Nephron progenitor cell (in vitro differentiated cells): Measurements from ENCODE around the gene DFFB.

Experiments
- DNase-seq: peaks from one replicate; pipeline ENCODE4 v3.0.0; 2021
- H3K27ac Mint-ChIP-seq: 2 replicates; pipeline ENCODE4 v1.8.0; 2021; ENCODE audit warnings: mild to moderate bottlenecking, moderate library complexity, mixed read lengths
- H3K27me3 Mint-ChIP-seq: 2 replicates; pipeline ENCODE4 v1.8.0; 2021; ENCODE audit warnings: mild to moderate bottlenecking, low read depth, mixed read lengths; ENCODE audit not compliant: poor library complexity
- H3K36me3 Mint-ChIP-seq: 2 replicates; pipeline ENCODE4 v1.8.0; 2021; ENCODE audit warnings: low read depth, mixed read lengths
- H3K4me1 Mint-ChIP-seq: 2 replicates; pipeline ENCODE4 v1.8.0; 2021; ENCODE audit warnings: mixed read lengths
- H3K4me3 Mint-ChIP-seq: 2 replicates; pipeline ENCODE4 v1.8.0; 2021; ENCODE audit warnings: mild to moderate bottlenecking, moderate library complexity, mixed read lengths
- H3K9me3 Mint-ChIP-seq: 2 replicates; pipeline ENCODE4 v1.8.0; 2021; ENCODE audit warnings: mild to moderate bottlenecking, moderate library complexity, mixed read lengths
- TF ChIP-seq, protein P1 (sequence below): fragments of 200-600 bp; sonication (generic); IDR thresholded peaks from 2 replicates; pipeline ENCODE4 v1.5.0; 2021; ENCODE audit warnings: antibody characterized with exemption

DFFB gene

DNA sequence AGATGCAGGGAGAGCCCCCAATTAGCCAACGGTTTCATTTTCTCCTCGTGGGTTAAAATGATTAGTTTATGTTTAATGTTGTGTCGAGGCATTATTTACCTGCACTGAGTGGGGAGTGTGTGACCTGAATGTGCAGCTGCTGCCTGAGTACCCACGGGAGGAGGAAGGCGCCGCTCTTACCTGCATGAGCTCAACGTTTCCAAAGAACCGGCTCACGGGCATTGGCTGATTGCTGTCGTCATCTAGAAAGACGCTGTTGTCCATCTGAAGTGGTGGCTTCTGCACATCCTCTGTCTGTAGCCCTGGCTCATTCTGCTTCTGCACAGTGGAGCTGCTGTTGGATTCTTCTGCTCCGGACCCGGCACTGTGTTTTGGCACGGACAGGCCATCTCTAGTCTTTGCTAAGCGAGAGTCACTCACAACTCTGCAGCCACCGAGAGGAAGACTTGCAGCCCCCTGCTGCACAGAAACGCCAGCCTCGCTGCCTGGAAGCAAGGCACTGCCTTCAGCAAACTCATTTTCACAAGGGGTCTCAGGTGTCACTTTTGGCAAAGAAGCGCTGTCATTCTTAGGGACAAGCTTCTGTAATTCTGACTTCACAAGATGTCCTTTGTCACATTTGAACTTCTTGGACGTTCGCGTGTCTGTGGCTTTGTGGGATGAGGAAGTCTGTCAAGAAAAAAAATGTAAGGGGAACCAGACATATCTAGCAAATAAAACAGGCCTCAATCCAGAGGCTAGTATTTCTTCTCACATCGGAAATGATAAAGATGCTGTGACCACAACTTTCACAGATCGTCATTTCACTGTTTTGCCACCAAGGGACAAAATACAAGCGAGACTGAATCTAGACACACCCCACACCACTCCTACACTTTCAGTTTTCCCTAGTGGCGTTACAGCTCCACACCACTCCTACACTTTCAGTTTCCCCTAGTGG, 33.4 kb downstream of the DFFB start:
- Mint-ChIP-seq H3K27me3 (no peaks in the 10 kb centered on the region), H3K9me3 (no peaks in the 10 kb centered on the region), H3K27ac (no peak overlapping the region), H3K4me1 (no peaks in the 10 kb centered on the region), H3K36me3 (peaks cover 38% of the 10 kb centered on the region), H3K4me3 (no peak overlapping the region)
- no peak for DNase-seq
- TF ChIP-seq, protein P1, sequence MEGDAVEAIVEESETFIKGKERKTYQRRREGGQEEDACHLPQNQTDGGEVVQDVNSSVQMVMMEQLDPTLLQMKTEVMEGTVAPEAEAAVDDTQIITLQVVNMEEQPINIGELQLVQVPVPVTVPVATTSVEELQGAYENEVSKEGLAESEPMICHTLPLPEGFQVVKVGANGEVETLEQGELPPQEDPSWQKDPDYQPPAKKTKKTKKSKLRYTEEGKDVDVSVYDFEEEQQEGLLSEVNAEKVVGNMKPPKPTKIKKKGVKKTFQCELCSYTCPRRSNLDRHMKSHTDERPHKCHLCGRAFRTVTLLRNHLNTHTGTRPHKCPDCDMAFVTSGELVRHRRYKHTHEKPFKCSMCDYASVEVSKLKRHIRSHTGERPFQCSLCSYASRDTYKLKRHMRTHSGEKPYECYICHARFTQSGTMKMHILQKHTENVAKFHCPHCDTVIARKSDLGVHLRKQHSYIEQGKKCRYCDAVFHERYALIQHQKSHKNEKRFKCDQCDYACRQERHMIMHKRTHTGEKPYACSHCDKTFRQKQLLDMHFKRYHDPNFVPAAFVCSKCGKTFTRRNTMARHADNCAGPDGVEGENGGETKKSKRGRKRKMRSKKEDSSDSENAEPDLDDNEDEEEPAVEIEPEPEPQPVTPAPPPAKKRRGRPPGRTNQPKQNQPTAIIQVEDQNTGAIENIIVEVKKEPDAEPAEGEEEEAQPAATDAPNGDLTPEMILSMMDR: no peak

GRCh38 chr1:3891329-3891865, 34.1 kb downstream of the DFFB start:
- Mint-ChIP-seq H3K4me3 (no peak overlapping the region), H3K4me1 (peaks cover 3% of the 10 kb centered on the region), H3K36me3 (peaks cover 45% of the 10 kb centered on the region), H3K9me3 (peaks cover 2% of the 10 kb centered on the region), H3K27me3 (no peaks in the 10 kb centered on the region), H3K27ac (no peak overlapping the region)
- TF ChIP-seq, protein P1: no peak
- DNase-seq: no peak

DNA sequence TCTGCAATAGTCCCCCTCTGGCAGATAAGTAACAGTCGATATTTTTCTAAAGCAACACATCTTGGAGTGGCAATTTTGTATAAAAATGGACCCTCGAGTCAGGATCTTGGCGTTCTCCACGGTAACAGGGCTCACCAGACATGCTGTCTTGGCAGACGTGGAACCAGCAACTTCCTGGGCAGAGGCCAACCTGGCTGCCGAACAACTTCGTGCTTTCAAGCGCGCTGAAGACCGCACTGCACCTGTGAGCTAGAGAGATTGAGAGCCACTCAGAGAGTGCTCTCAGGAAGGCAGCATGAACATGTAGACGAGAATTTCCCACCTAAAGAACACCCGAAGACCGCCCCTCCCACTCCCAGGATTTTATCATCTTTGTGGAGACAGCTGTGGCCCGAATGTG, 35.5 kb downstream of the DFFB start:
- TF ChIP-seq, protein P1: no peak
- peaks cover 12% of the 10 kb centered on the region for H3K9me3 Mint-ChIP-seq
- DNase-seq: no peak
- H3K36me3 Mint-ChIP-seq: peaks cover 58% of the 10 kb centered on the region
- no peaks in the 10 kb centered on the region for H3K27me3 Mint-ChIP-seq
- H3K27ac Mint-ChIP-seq: peak overlapping the region; percentile 78
- no peak overlapping the region for H3K4me3 Mint-ChIP-seq
- peaks cover 4% of the 10 kb centered on the region for H3K4me1 Mint-ChIP-seq

DNA sequence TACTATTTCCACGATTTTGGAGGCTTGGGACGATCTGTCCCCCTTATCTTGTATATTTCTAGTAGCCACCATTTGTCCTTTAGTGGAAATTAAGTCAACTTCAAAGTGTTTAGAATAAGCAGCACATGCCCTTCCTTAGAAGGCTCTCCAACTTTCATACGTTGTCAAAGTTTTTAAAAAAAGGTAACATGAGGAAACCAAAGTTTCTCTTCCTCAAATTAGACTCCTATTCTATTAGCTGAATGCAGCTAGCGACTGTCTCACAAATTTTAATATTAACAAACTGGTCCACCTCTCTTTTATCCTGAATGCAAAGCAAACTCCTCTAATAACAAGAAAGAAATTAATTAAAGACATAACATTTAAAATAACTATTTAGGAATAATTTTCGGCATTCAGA, 35.9 kb downstream of the DFFB start:
- no peak for DNase-seq
- H3K27me3 Mint-ChIP-seq: no peaks in the 10 kb centered on the region
- H3K9me3 Mint-ChIP-seq: peaks cover 17% of the 10 kb centered on the region
- peaks cover 58% of the 10 kb centered on the region for H3K36me3 Mint-ChIP-seq
- TF ChIP-seq, protein P1: no peak
- no peak overlapping the region for H3K4me3 Mint-ChIP-seq
- peaks cover 4% of the 10 kb centered on the region for H3K4me1 Mint-ChIP-seq
- no peak overlapping the region for H3K27ac Mint-ChIP-seq

- peaks cover 13% of the 10 kb centered on the region for H3K4me1 Mint-ChIP-seq
- peaks cover 25% of the 10 kb centered on the region for H3K9me3 Mint-ChIP-seq
- no peak overlapping the region for H3K27ac Mint-ChIP-seq
- no peaks in the 10 kb centered on the region for H3K27me3 Mint-ChIP-seq
- TF ChIP-seq, protein P1: no peak
- no peak for DNase-seq
- H3K36me3 Mint-ChIP-seq: peaks cover 61% of the 10 kb centered on the region
- H3K4me3 Mint-ChIP-seq: no peak overlapping the region
These were observed 37.5 kb downstream of the DFFB start for GRCh38 chr1:3894626-3895278.
